Measurements from ENCODE around the gene FAM170B. TPM values are rescaled to one million over a fixed set of nuclear protein-coding genes. Genes with fewer than 3 reads are reported as not detected.

FAM170B gene
- total and polyA plus RNA-seq, 10 donors, result 0.05 to 0.06 TPM; not detected in 8

GRCh38 chr10:49086889-49087288, 46.9 kb downstream of the FAM170B start:
- peaks cover 0 to 20% (median 16%) of the 10 kb centered on the region in 8 donors for H3K9me3 ChIP-seq
- no peak for DNase-seq
- TF ChIP-seq CTCF (IDR thresholded peaks at IDR 0.05 in 8 of 11, conservative IDR thresholded peaks at IDR 0.05 in 3 of 11) (no peak), POLR2AphosphoS5 (IDR thresholded peaks at IDR 0.05) (no peak), POLR2A (IDR thresholded peaks at IDR 0.05) (no peak)
- no peaks in the 10 kb centered on the region for H3K36me3 ChIP-seq
- 85 to 92% (median 90%) methylated on average over 3 of the region's 3 CpGs for WGBS, 5 donors
- no peak overlapping the region for H3K4me3 ChIP-seq
- intact Hi-C loops (cut with DNase I; ENCODE audit: low total_unique reads), result no loop called here
- peaks cover 0 to 15% (median 0%) of the 10 kb centered on the region in 7 donors for H3K27me3 ChIP-seq (replicated peaks in 1 of 7)
- H3K27ac ChIP-seq, result no peak overlapping the region
- H3K4me1 ChIP-seq, result peaks cover 0 to 7% (median 0%) of the 10 kb centered on the region in 6 donors

GRCh38 chr10:49083261-49083660, 50.6 kb downstream of the FAM170B start:
- WGBS, 5 donors, result 72 to 88% (median 82%) methylated on average over 8 of the region's 8 CpGs
- H3K4me3 ChIP-seq, result no peak overlapping the region
- no peak for DNase-seq
- H3K27ac ChIP-seq, result peak overlapping the region in 1 of 8 donors; percentile 17
- no peaks in the 10 kb centered on the region for H3K36me3 ChIP-seq
- no peak for TF ChIP-seq POLR2A (IDR thresholded peaks at IDR 0.05)
- peak in 1 of 3 donors; percentile 13 for TF ChIP-seq POLR2AphosphoS5 (IDR thresholded peaks at IDR 0.05)
- TF ChIP-seq CTCF (IDR thresholded peaks at IDR 0.05 in 8 of 11, conservative IDR thresholded peaks at IDR 0.05 in 3 of 11), result no peak
- peaks cover 0 to 27% (median 12%) of the 10 kb centered on the region in 6 donors for H3K4me1 ChIP-seq
- H3K27me3 ChIP-seq (replicated peaks in 1 of 7), result no peaks in the 10 kb centered on the region
- intact Hi-C loops (cut with DNase I; ENCODE audit: low total_unique reads), result no loop called here
- peaks cover 0 to 20% (median 16%) of the 10 kb centered on the region in 8 donors for H3K9me3 ChIP-seq

- H3K4me3 ChIP-seq, result no peak overlapping the region
- H3K27me3 ChIP-seq (replicated peaks in 1 of 7), result no peaks in the 10 kb centered on the region
- intact Hi-C loops (cut with DNase I; ENCODE audit: low total_unique reads), result no loop called here
- WGBS, 5 donors, result 88 to 100% (median 94%) methylated on average over 2 of the region's 2 CpGs
- H3K4me1 ChIP-seq, result peaks cover 0 to 27% (median 12%) of the 10 kb centered on the region in 6 donors
- H3K27ac ChIP-seq, result peak overlapping the region in 1 of 8 donors; percentile 17
- H3K9me3 ChIP-seq, result peaks cover 0 to 20% (median 16%) of the 10 kb centered on the region in 8 donors
- TF ChIP-seq POLR2AphosphoS5 (IDR thresholded peaks at IDR 0.05), result no peak
- TF ChIP-seq POLR2A (IDR thresholded peaks at IDR 0.05), result no peak
- TF ChIP-seq CTCF (IDR thresholded peaks at IDR 0.05 in 8 of 11, conservative IDR thresholded peaks at IDR 0.05 in 3 of 11), result no peak
- H3K36me3 ChIP-seq, result no peaks in the 10 kb centered on the region
- no peak for DNase-seq
Observed at GRCh38 chr10:49082766-49083165, 51.1 kb downstream of the FAM170B start.

- Histone ChIP-seq H3K4me1 (peaks cover 0 to 27% (median 12%) of the 10 kb centered on the region in 6 donors), H3K4me3 (no peak overlapping the region), H3K36me3 (no peaks in the 10 kb centered on the region), H3K27ac (no peak overlapping the region), H3K9me3 (peaks cover 0 to 10% (median 7%) of the 10 kb centered on the region in 8 donors), H3K27me3 (replicated peaks in 1 of 7) (peaks cover 0 to 6% (median 0%) of the 10 kb centered on the region in 7 donors)
- intact Hi-C loops (cut with DNase I; ENCODE audit: low total_unique reads), result no loop called here
- 77 to 83% (median 78%) methylated on average over 9 of the region's 9 CpGs for WGBS, 5 donors
- TF ChIP-seq POLR2AphosphoS5 (IDR thresholded peaks at IDR 0.05) (no peak), CTCF (IDR thresholded peaks at IDR 0.05 in 8 of 11, conservative IDR thresholded peaks at IDR 0.05 in 3 of 11) (no peak), POLR2A (IDR thresholded peaks at IDR 0.05) (no peak)
- no peak for DNase-seq
Observed at GRCh38 chr10:49081547-49082275, 52.1 kb downstream of the FAM170B start.
